ENCODE measurements around the gene FBLN2. TPM values are rescaled to one million over a fixed set of nuclear protein-coding genes. Genes with fewer than 3 reads are reported as not detected.

The FBLN2 gene
- total and polyA plus RNA-seq, 2 of the 13 experiments (the other 11 are each of a cell fraction or from before 2014, with no cell fraction given) = not detected

DNA sequence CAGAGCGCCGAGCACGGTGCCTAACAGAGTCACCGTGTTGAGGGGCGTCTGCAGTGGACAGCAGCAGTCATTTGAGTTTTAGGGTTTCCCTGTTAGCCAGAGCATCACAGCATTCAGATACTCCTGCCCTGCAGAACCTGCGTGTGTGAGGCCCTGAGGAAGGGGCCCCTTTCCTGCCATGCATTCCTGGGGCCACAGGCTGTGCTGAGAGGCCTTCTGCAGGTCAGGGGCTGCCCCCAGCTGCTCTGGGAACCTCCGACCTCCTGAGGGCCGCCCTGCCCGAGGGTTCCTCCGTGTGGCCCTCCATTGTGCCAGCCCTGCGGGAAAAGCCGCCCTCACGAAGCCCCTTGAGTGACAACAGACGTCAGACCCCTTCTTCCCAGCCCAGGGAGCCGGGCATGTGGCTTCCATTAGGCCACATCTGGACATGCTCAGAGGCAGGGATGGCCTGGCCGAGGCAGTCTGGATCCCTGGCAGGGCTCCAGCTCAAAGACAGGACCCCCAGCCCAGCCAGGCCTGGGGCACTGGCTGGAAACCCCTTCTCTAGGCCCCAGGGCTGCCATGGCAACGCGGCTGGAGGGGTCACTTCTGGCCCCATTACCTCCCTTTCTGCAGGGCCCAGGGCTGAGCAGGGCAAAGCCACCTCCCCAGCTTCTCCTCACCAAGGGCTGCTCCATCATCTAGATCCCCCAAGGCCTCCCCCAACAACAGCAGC, 25.3 kb downstream of the FBLN2 start:
- no peak for TF ChIP-seq ZNF557 (CRISPR knock-in tag; IDR thresholded peaks at IDR 0.05)
- TF ChIP-seq ZNF343 (CRISPR knock-in tag; IDR thresholded peaks at IDR 0.05) = no peak
- TF ChIP-seq, protein P1, sequence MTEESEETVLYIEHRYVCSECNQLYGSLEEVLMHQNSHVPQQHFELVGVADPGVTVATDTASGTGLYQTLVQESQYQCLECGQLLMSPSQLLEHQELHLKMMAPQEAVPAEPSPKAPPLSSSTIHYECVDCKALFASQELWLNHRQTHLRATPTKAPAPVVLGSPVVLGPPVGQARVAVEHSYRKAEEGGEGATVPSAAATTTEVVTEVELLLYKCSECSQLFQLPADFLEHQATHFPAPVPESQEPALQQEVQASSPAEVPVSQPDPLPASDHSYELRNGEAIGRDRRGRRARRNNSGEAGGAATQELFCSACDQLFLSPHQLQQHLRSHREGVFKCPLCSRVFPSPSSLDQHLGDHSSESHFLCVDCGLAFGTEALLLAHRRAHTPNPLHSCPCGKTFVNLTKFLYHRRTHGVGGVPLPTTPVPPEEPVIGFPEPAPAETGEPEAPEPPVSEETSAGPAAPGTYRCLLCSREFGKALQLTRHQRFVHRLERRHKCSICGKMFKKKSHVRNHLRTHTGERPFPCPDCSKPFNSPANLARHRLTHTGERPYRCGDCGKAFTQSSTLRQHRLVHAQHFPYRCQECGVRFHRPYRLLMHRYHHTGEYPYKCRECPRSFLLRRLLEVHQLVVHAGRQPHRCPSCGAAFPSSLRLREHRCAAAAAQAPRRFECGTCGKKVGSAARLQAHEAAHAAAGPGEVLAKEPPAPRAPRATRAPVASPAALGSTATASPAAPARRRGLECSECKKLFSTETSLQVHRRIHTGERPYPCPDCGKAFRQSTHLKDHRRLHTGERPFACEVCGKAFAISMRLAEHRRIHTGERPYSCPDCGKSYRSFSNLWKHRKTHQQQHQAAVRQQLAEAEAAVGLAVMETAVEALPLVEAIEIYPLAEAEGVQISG (CRISPR knock-in tag; IDR thresholded peaks at IDR 0.05) = no peak
- no peak for TF ChIP-seq ZBTB21 (CRISPR knock-in tag; IDR thresholded peaks at IDR 0.05)
- no peak for TF ChIP-seq ELF1 (CRISPR knock-in tag; IDR thresholded peaks at IDR 0.05)
- TF ChIP-seq ZFP41 (CRISPR knock-in tag; IDR thresholded peaks at IDR 0.05; ENCODE audit: borderline replicate concordance) = no peak
- TF ChIP-seq ZNF33B (CRISPR knock-in tag; IDR thresholded peaks at IDR 0.05) = no peak
- no peak for TF ChIP-seq REXO4 (CRISPR knock-in tag; IDR thresholded peaks at IDR 0.05; ENCODE audit: borderline replicate concordance)
- TF ChIP-seq ZKSCAN5 (CRISPR knock-in tag; IDR thresholded peaks at IDR 0.05) = no peak
- no peak for TF ChIP-seq ARNT2 (CRISPR knock-in tag; IDR thresholded peaks at IDR 0.05; ENCODE audit: low read depth)
- CTCF ChIA-PET (ENCODE audit: low intra/inter-chr PET ratio, low total read pairs) = no interaction called here
- POLR2A ChIA-PET = no interaction called here

More for the DNA sequence above, 25.3 kb downstream of the FBLN2 start:
- intact Hi-C loops (cut with micrococcal nuclease; ENCODE audit: unreplicated experiment) (no loop called here), in situ Hi-C loops (cut with HindIII; ENCODE audit: extremely low pct_ligation_motif_present, low pct_unique_long_range_greater_than_20kb) (no loop called here)
- Histone ChIP-seq H3K9me3 (ENCODE audit: low read length) (no peaks in the 10 kb centered on the region), H3K4me1 (ENCODE audit: insufficient read depth, low read length) (no peaks in the 10 kb centered on the region), H4K20me1 (ENCODE audit: insufficient read depth, low read length) (no peaks in the 10 kb centered on the region), H3K4me2 (ENCODE audit: low read depth, low read length) (no peak overlapping the region), H3K27me3 (ENCODE audit: control insufficient read depth in 1 of 2, insufficient read depth in 2 of 2, low read length in 2 of 2) (peaks cover 6 to 34% of the 10 kb centered on the region in 2 experiments; a peak in 3 of 5 replicates), H3K27ac (ENCODE audit: extremely low read length, insufficient read depth, low read length) (no peak overlapping the region), H2AFZ (ENCODE audit: low read length) (no peak overlapping the region), H3K36me3 (replicated peaks in 1 of 2; ENCODE audit: control insufficient read depth in 1 of 2, insufficient read depth in 2 of 2, low read length in 2 of 2) (no peaks in the 10 kb centered on the region), H3K9ac (ENCODE audit: insufficient read depth, low read depth, low read length) (no peak overlapping the region), H3K79me2 (ENCODE audit: insufficient read depth, low read length) (no peaks in the 10 kb centered on the region), H3K4me3 (replicated peaks in 1 of 3; ENCODE audit: insufficient read depth in 1 of 3, low read depth in 2 of 3, low read length in 3 of 3) (no peak overlapping the region)
- ATAC-seq (no peak), DNase-seq (ENCODE audit: low spot score) (no peak), FAIRE-seq (no peak)
- WGBS (ENCODE audit: low lambda C conversion rate) = 6% methylated on average over 6 of the region's 18 CpGs
- BruUV-seq (replicated peaks) = no TSS peak

Measured in HepG2 (cell line).